Heart right ventricle (tissue), 16 donors: ENCODE results near the gene REN. TPM values are rescaled to one million over a fixed set of nuclear protein-coding genes. Genes with fewer than 3 reads are reported as not detected.

Source experiments
- ATAC-seq, 8 donors: fragments of 200-7000 bp; cut with Tn5 transposase; one replicate each; pipeline ENCODE4 v1.9.1; 2020; ENCODE audit warnings: mild to moderate bottlenecking in 8 of 8, moderate library complexity in 8 of 8, moderate number of reproducible peaks in 1 of 8
- DNase-seq, 2 donors: peaks; one replicate each; pipeline ENCODE4 v3.0.0-alpha.2; 2020
- H3K27ac ChIP-seq, 10 donors: fragments of 200-600 bp; sonication (generic) in 2 of 10; one replicate each; pipeline versions ENCODE4 v1.5.0 to v1.8.0; 2020 to 2022; ENCODE audit warnings: mild to moderate bottlenecking in 3 of 10
- H3K27me3 ChIP-seq, 7 donors: fragments of 200-600 bp; one replicate each; pipeline ENCODE4 v1.8.0; 2021 to 2022; ENCODE audit warnings: mild to moderate bottlenecking in 2 of 7
- H3K36me3 ChIP-seq, 9 donors: fragments of 200-600 bp; sonication (generic) in 1 of 9; one replicate each; pipeline versions ENCODE4 v1.5.0 to v1.8.0; 2020 to 2022; ENCODE audit warnings: mild to moderate bottlenecking in 2 of 9
- H3K4me1 ChIP-seq, 9 donors: fragments of 200-600 bp; sonication (generic) in 1 of 9; one replicate each; pipeline versions ENCODE4 v1.5.0 to v1.8.0; 2020 to 2022; ENCODE audit warnings: mild to moderate bottlenecking in 4 of 9
- H3K4me3 ChIP-seq, 10 donors: fragments of 200-600 bp; sonication (generic) in 2 of 10; one replicate each; pipeline versions ENCODE4 v1.5.0 to v1.8.0; 2020 to 2022; ENCODE audit warnings: mild to moderate bottlenecking in 7 of 10, moderate library complexity in 2 of 10
- H3K9me3 ChIP-seq, 11 donors: fragments of 200-600 bp in 10 of 11; sonication (generic) in 2 of 11; one replicate each; pipeline versions ENCODE4 v1.5.0 to v1.8.0; 2013 to 2022; ENCODE audit warnings: mild to moderate bottlenecking in 2 of 11, control low read depth in 1 of 11, moderate library complexity in 1 of 11
- CTCF ChIP-seq, 9 donors: fragments of 200-600 bp; sonication (generic) in 2 of 9; IDR thresholded peaks; one replicate each; pipeline versions ENCODE4 v1.5.0 to v1.8.0; 2021 to 2022; ENCODE audit warnings: antibody characterized with exemption in 9 of 9, mild to moderate bottlenecking in 5 of 9, moderate library complexity in 1 of 9
- WGBS, 2 donors: extraction: QIAGEN DNeasy Blood & Tissue Kit; methylation state at CpG; one replicate each; pipeline ENCODE4 v1.1.7; 2013; ENCODE audit warnings: inconsistent platforms in 1 of 2; 5-methylcytosine and 5-hydroxymethylcytosine counted together
- intact Hi-C, 10 donors: fragments of 100-400 bp; cut with DNase I; formaldehyde crosslinking; loops; one replicate each; pipeline versions ENCODE4 v1.11.1 to v1.14.2; 2022
- polyA plus RNA-seq, 2 donors: library from polyadenylated mRNA; stranded (reverse); fragments of 200-250 nt; gene quantifications; one replicate each; pipeline ENCODE4 v1.2.3, GENCODE V29; 2013
- total RNA-seq, 10 donors: library from RNA; stranded (reverse); fragmentation: NEBNext Ultra II Directional in 3 of 10; extraction: Animal tissue kit (Norgen Biotek cat#: 25700) in 3 of 10; gene quantifications; one replicate each; pipeline versions ENCODE4 v1.2.1 to v1.2.4, GENCODE V29; 2021 to 2023
- donor health status: Arrhythmogenic right ventricular cardiomyopathy.
- donor health status: ischemic (EF 13 %, LVEDD 7.1; RV severe dilation, severe dysfunction).
- donor health status: healthy with polysubstance abuse.
- donor health status: DM: no; HTN: yes; CAD: no.
- donor health status: DM: no; HTN: no; CAD: no.
- donor health status: ischemic (EF 25% LVEDD 6.9; RV normal size, moderate dysfunction).
- donor health status: ischemic (EF 25% LVEDD 5.7; RV mildly dilated, moderate dysfunction).
- donor health status: healthy.
- donor health status: DM: yes; HTN: yes; CAD: no.
- donor health status: Ischemic cardiomyopathy.
- donor health status: ischemic (EF 35%, LVEDD 5.7; RV mildly dilated, moderate dysfunction).
- donor health status: nonischemic (EF 11% LVEDD 7.7; RV severe dilation, severe dysfunction).
- donor health status: DM: yes; HTN: yes; CAD: no.
- donor health status: PGD.
- donor health status: ischemic (EF 29% LVEDD 5.4; RV normal size, mild dysfunction).
- donor health status: nonischemic (EF 23%, LVEDD 6.1; RV moderate dilation, normal function).

REN gene
- total and polyA plus RNA-seq, 12 donors: not detected

DNA sequence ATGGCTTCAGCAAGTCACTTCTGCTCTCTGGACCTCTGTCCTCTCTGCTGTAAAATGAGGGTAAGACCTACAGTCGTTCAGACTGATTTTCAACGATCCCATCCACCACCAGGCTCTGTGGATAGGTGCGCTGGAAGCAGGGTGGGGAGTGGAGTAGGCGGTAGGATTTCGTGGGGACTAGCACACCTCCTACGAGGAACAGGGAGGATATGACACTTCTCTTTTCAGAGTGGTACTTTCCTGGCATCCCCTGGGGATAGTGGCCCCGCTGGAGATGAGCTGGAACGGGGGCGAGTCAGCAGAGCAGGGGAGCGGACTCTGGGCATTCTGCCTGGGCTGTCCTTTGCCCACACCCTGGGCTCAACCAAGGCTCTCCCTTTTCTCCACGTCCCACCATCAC is 32.0 kb downstream of the REN start:
- Histone ChIP-seq H3K9me3 (no peaks in the 10 kb centered on the region), H3K27ac (no peak overlapping the region), H3K36me3 (peaks cover 0 to 12% (median 0%) of the 10 kb centered on the region in 9 donors), H3K4me3 (no peak overlapping the region), H3K4me1 (peaks cover 0 to 18% (median 6%) of the 10 kb centered on the region in 9 donors), H3K27me3 (no peaks in the 10 kb centered on the region)
- ATAC-seq: no peak
- intact Hi-C loops: no loop called here
- DNase-seq: no peak
- WGBS, 2 donors: 82 to 88% methylated on average over 11 of the region's 11 CpGs
- TF ChIP-seq CTCF (IDR thresholded peaks at IDR 0.05): no peak

DNA sequence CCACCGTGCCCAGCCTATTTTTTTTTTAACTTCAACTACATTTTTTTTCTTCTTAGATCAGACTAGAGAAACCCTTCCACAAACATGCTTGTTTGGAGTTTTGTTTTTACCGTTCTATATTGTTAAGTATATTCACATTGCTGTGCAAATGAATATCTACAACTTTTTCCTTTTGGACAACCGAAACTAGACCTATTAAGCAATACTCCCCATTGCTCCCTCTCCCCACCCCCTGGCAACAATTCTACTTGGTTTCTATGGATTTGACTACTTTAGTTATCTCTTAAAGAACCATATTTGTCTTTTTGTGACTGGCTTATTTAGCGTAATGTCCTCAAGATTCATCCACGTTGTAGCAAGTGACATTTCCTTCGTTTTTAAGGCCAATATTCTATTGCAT is 33.4 kb downstream of the REN start:
- Histone ChIP-seq H3K4me3 (no peak overlapping the region), H3K27ac (no peak overlapping the region), H3K27me3 (no peaks in the 10 kb centered on the region), H3K36me3 (peaks cover 0 to 12% (median 0%) of the 10 kb centered on the region in 9 donors), H3K9me3 (no peaks in the 10 kb centered on the region), H3K4me1 (peaks cover 0 to 30% (median 15%) of the 10 kb centered on the region in 9 donors)
- ATAC-seq: no peak
- intact Hi-C loops: no loop called here
- no peak for DNase-seq
- 81 to 86% methylated on average over 6 of the region's 6 CpGs for WGBS, 2 donors
- TF ChIP-seq CTCF (IDR thresholded peaks at IDR 0.05): no peak

GRCh38 chr1:204131978-204132377 is 34.2 kb downstream of the REN start:
- Histone ChIP-seq H3K27ac (peak overlapping the region in 1 of 10 donors; percentile 64), H3K27me3 (no peaks in the 10 kb centered on the region), H3K36me3 (peaks cover 0 to 12% (median 0%) of the 10 kb centered on the region in 9 donors), H3K9me3 (no peaks in the 10 kb centered on the region), H3K4me3 (no peak overlapping the region), H3K4me1 (peaks cover 6 to 37% (median 22%) of the 10 kb centered on the region in 9 donors)
- DNase-seq (no peak), ATAC-seq (no peak)
- no peak for TF ChIP-seq CTCF (IDR thresholded peaks at IDR 0.05)
- 88 to 90% methylated on average over 4 of the region's 4 CpGs for WGBS, 2 donors
- intact Hi-C loops: no loop called here

DNA sequence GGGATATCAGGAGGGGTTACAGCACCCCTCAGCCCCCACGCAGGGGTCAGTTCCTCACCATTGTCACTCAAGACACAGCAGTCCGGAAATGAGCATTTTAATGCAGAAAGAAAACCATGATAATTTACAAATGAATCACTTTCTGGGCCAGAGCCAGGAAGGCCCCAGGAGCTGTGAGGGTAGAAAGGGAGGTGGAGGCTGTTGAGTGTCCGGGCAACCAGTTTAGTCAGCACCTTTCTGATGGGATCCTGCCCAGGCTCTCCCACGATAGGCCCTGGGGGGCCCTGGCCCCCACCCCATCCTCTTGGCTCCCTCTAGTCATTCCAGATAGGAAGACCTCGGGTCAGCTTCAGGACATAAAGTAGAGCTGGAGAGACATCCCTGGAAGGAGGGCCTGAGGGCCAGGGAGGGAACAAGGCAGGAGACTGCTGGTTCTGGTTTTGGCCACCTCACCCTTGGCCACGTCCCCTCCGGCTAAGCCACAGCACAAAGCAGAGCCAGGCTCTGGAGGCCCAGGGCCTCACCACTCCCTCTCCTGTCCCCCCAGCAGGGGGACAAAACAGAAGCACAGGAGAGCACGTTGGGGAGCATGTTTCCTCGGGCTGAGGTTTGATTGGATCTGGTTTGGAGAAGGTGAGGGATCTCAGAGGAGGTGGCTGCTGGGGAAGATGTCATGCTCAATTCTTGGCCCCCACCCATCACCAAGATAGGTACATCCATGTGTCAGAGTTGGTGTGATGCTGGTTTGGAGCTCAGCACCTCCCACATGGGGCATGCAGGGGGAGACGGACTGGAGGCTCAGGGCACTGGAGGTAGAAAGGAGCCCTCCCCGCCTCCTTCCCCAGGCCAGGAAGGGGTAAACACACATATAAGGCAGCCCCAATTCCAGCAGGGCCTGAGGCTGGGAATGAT is 34.9 kb downstream of the REN start:
- no peak for DNase-seq
- Histone ChIP-seq H3K9me3 (no peaks in the 10 kb centered on the region), H3K27ac (peak overlapping the region in 4 of 10 donors; percentile 23 to 64 (median 30)), H3K36me3 (peaks cover 0 to 18% (median 0%) of the 10 kb centered on the region in 9 donors), H3K4me3 (no peak overlapping the region), H3K4me1 (peaks cover 8 to 44% (median 27%) of the 10 kb centered on the region in 9 donors), H3K27me3 (no peaks in the 10 kb centered on the region)
- WGBS, 2 donors: 49 to 68% methylated on average over 11 of the region's 11 CpGs
- ATAC-seq: peak in 1 of 8 donors; percentile 30
- intact Hi-C loops: no loop called here
- TF ChIP-seq CTCF (IDR thresholded peaks at IDR 0.05): no peak
